H1 (cell line): ENCODE results near the gene PRICKLE2. TPM values are rescaled to one million over a fixed set of nuclear protein-coding genes. Genes with fewer than 3 reads are reported as not detected.

Experiments
- CTCF ChIA-PET: fragments of 300-600 bp; sonication (Branson Sonifier 250); formaldehyde crosslinking; loops from one replicate; lab custom pipeline; 2021; ENCODE audit not compliant: partially characterized antibody; lab: Charles Lee
- POLR2A ChIA-PET: fragments of 300-600 bp; sonication (Branson Sonifier 250); formaldehyde crosslinking; loops from one replicate; lab custom pipeline; 2021; ENCODE audit warnings: inconsistent platforms; ENCODE audit not compliant: partially characterized antibody; lab: Charles Lee
- DNase-seq, 2 experiments: peaks; one replicate each; pipeline versions ENCODE4 v3.0.0 to v3.0.0-alpha.2; 2010 to 2022; ENCODE audit warnings: low spot score in 2 of 2, low read depth in 1 of 2, mixed read lengths in 1 of 2
- FAIRE-seq: peaks from 2 replicates; lab custom pipeline; 2011; peaks lifted over from hg19 to GRCh38; lab: Jason Lieb, UNC
- H2AFZ ChIP-seq: 2 replicates; pipeline ENCODE4 v1.8.1; 2012; ENCODE audit warnings: low read length, inconsistent platforms
- H2AK5ac ChIP-seq: 2 replicates; pipeline ENCODE4 v1.6.1; 2013; ENCODE audit warnings: low read depth, low read length
- H2BK120ac ChIP-seq: replicated peaks from 2 replicates; pipeline ENCODE3; 2013; ENCODE audit warnings: low read depth, low read length, inconsistent platforms
- H2BK12ac ChIP-seq: 2 replicates; pipeline ENCODE4 v1.6.1; 2013; ENCODE audit warnings: low read depth, low read length
- H2BK15ac ChIP-seq: 2 replicates; pipeline ENCODE4 v1.6.1; 2013; ENCODE audit warnings: low read length
- H2BK20ac ChIP-seq: 2 replicates; pipeline ENCODE4 v1.6.1; 2013; ENCODE audit warnings: low read length
- H2BK5ac ChIP-seq: 2 replicates; pipeline ENCODE4 v1.6.1; 2013; ENCODE audit warnings: low read depth, low read length
- H3K14ac ChIP-seq: 2 replicates; pipeline ENCODE4 v1.6.1; 2013; ENCODE audit warnings: inconsistent platforms; ENCODE audit not compliant: insufficient read length
- H3K18ac ChIP-seq: 2 replicates; pipeline ENCODE4 v1.6.1; 2013; ENCODE audit warnings: low read length; ENCODE audit errors: extremely low read depth
- H3K23ac ChIP-seq: 2 replicates; pipeline ENCODE4 v1.6.1; 2013; ENCODE audit warnings: inconsistent platforms; ENCODE audit not compliant: insufficient read length
- H3K23me2 ChIP-seq: 2 replicates; pipeline ENCODE4 v1.6.1; 2013; ENCODE audit warnings: low read depth, low read length
- H3K27ac ChIP-seq: 2 replicates; pipeline ENCODE4 v1.6.1; 2011; ENCODE audit warnings: low read depth, low read length, inconsistent platforms
- H3K27me3 ChIP-seq, 4 experiments: replicated peaks in 1 of 4; 1 replicate in 1 of 4; 2 replicates in 3 of 4; pipeline versions ENCODE4 v1.6.1 to v1.8.1; 2011 to 2013; ENCODE audit warnings: low read length in 3 of 4, mild to moderate bottlenecking in 3 of 4, inconsistent platforms in 2 of 4, mixed read lengths in 2 of 4, moderate library complexity in 1 of 4; ENCODE audit not compliant: control insufficient read depth in 3 of 4, insufficient read depth in 3 of 4; ENCODE audit errors: extremely low read depth in 1 of 4
- H3K36me3 ChIP-seq, 4 experiments: 2 replicates each; pipeline versions ENCODE4 v1.6.1 to v1.8.1; 2011 to 2013; ENCODE audit warnings: mild to moderate bottlenecking in 4 of 4, low read length in 3 of 4, moderate library complexity in 2 of 4, control low read depth in 1 of 4, inconsistent platforms in 1 of 4; ENCODE audit not compliant: insufficient read depth in 4 of 4, control insufficient read depth in 2 of 4
- H3K4ac ChIP-seq: replicated peaks from 2 replicates; pipeline ENCODE3; 2013; ENCODE audit warnings: low read length, low read depth, mixed read lengths, inconsistent platforms; ENCODE audit not compliant: insufficient read length
- H3K4me1 ChIP-seq, 4 experiments: replicated peaks in 1 of 4; 1 replicate in 1 of 4; 2 replicates in 3 of 4; pipeline versions ENCODE4 v1.6.1 to v1.8.1; 2011 to 2013; ENCODE audit warnings: low read length in 3 of 4, inconsistent platforms in 2 of 4, mixed read lengths in 1 of 4; ENCODE audit not compliant: insufficient read depth in 4 of 4, control insufficient read depth in 3 of 4
- H3K4me2 ChIP-seq, 2 experiments: 2 replicates each; pipeline versions ENCODE4 v1.6.1 to v1.8.1; 2011 to 2013; ENCODE audit warnings: low read depth in 2 of 2, low read length in 2 of 2, control low read depth in 1 of 2, inconsistent platforms in 1 of 2, mild to moderate bottlenecking in 1 of 2; ENCODE audit not compliant: insufficient read depth in 1 of 2
- H3K4me3 ChIP-seq, 4 experiments: fragments of 200-600, 300-600 bp in 1 of 4; sonication (generic), shearing (Covaris generic), sonication (Bioruptor Twin) in 1 of 4; 2 replicates each; pipeline versions ENCODE4 v1.5.1 to v1.8.1; 2011 to 2016; ENCODE audit warnings: low read length in 4 of 4, low read depth in 3 of 4, control low read depth in 2 of 4, inconsistent platforms in 2 of 4, mild to moderate bottlenecking in 2 of 4, mixed read lengths in 1 of 4, moderate library complexity in 1 of 4; ENCODE audit not compliant: insufficient read depth in 2 of 4; ENCODE audit errors: extremely low read depth in 1 of 4
- H3K56ac ChIP-seq: replicated peaks from 2 replicates; pipeline ENCODE3; 2013; ENCODE audit warnings: low read depth, mild to moderate bottlenecking, mixed read lengths, low read length, inconsistent platforms; ENCODE audit not compliant: insufficient read length
- H3K79me1 ChIP-seq: 2 replicates; pipeline ENCODE4 v1.6.1; 2013; ENCODE audit warnings: low read depth, low read length, control low read depth
- H3K79me2 ChIP-seq, 2 experiments: 2 replicates each; pipeline versions ENCODE4 v1.6.1 to v1.8.1; 2012 to 2013; ENCODE audit warnings: low read length in 2 of 2, mild to moderate bottlenecking in 2 of 2, inconsistent platforms in 1 of 2; ENCODE audit not compliant: insufficient read depth in 2 of 2, control insufficient read depth in 1 of 2
- H3K9ac ChIP-seq, 4 experiments: replicated peaks in 1 of 4; 1 replicate in 1 of 4; 2 replicates in 3 of 4; pipeline versions ENCODE4 v1.6.1 to v1.8.1; 2011 to 2013; ENCODE audit warnings: low read depth in 3 of 4, low read length in 3 of 4, control low read depth in 2 of 4, mild to moderate bottlenecking in 2 of 4, moderate library complexity in 2 of 4, inconsistent platforms in 1 of 4; ENCODE audit errors: extremely low read depth in 1 of 4
- H3K9me3 ChIP-seq, 2 experiments: 2 replicates each; pipeline versions ENCODE4 v1.6.1 to v1.8.1; 2012 to 2013; ENCODE audit warnings: mild to moderate bottlenecking in 2 of 2, moderate library complexity in 2 of 2, control low read depth in 1 of 2, inconsistent platforms in 1 of 2, low read depth in 1 of 2, low read length in 1 of 2, mixed read lengths in 1 of 2; ENCODE audit not compliant: insufficient read depth in 2 of 2
- H4K20me1 ChIP-seq, 2 experiments: replicated peaks in 1 of 2; 2 replicates each; pipeline versions ENCODE3 to v1.8.1; 2011 to 2013; ENCODE audit warnings: inconsistent platforms in 2 of 2, low read length in 2 of 2, mild to moderate bottlenecking in 1 of 2; ENCODE audit not compliant: insufficient read depth in 2 of 2, control insufficient read depth in 1 of 2
- H4K5ac ChIP-seq: 2 replicates; pipeline ENCODE4 v1.6.1; 2013; ENCODE audit warnings: low read length, low read depth, mixed read lengths, inconsistent platforms; ENCODE audit not compliant: insufficient read length
- H4K8ac ChIP-seq: 2 replicates; pipeline ENCODE4 v1.8.0; 2013; ENCODE audit warnings: mild to moderate bottlenecking, moderate library complexity, low read length, inconsistent platforms; ENCODE audit not compliant: insufficient read depth; ENCODE audit errors: extremely low read depth
- H4K91ac ChIP-seq: replicated peaks from 2 replicates; pipeline ENCODE3; 2013; ENCODE audit warnings: low read length, mixed read lengths, inconsistent platforms; ENCODE audit not compliant: insufficient read length
- BRCA1 ChIP-seq: IDR thresholded peaks from 2 replicates; pipeline ENCODE4 v1.6.1; 2012; ENCODE audit warnings: low read depth, low read length, improper control_type of control experiment
- FOSL1 ChIP-seq: IDR thresholded peaks from 2 replicates; pipeline ENCODE4 v1.6.1; 2011; ENCODE audit warnings: mild to moderate bottlenecking, low read depth, low read length, moderate library complexity; ENCODE audit not compliant: insufficient read depth
- KDM4A ChIP-seq: IDR thresholded peaks from one replicate; pipeline ENCODE4 v1.7.1; 2012; ENCODE audit warnings: low read depth, mild to moderate bottlenecking, moderate library complexity, low read length, inconsistent platforms; ENCODE audit not compliant: severe bottlenecking
- RNF2 ChIP-seq: fragments of 200-900, 300-1000 bp; sonication (generic); IDR thresholded peaks from 2 replicates; pipeline ENCODE4 v1.7.1; 2016; ENCODE audit warnings: borderline replicate concordance, low read depth, mild to moderate bottlenecking, antibody characterized with exemption, low read length; ENCODE audit not compliant: poor library complexity, severe bottlenecking; ENCODE audit errors: missing control alignments
- SUZ12 ChIP-seq: fragments of 200-600 bp; sonication (generic); IDR thresholded peaks from 2 replicates; pipeline ENCODE4 v1.6.1; 2012; ENCODE audit warnings: mild to moderate bottlenecking, inconsistent platforms, low read length, moderate library complexity, mixed read lengths
- TAF7 ChIP-seq: optimal IDR thresholded peaks from 2 replicates; pipeline ENCODE3; 2011; ENCODE audit warnings: low read depth, mild to moderate bottlenecking, inconsistent platforms, low read length, moderate library complexity, borderline replicate concordance
- YY1 ChIP-seq: IDR thresholded peaks from 2 replicates; pipeline ENCODE4 v1.6.1; 2011; ENCODE audit warnings: low read depth, mild to moderate bottlenecking, low read length
- ZNF274 ChIP-seq: IDR thresholded peaks from 2 replicates; pipeline ENCODE4 v1.7.0; 2012; ENCODE audit warnings: low read length, borderline replicate concordance; ENCODE audit errors: extremely low read depth
- WGBS, 2 experiments: shearing (Covaris generic) in 1 of 2; methylation state at CpG; one replicate each; pipeline versions ENCODE4 v1.1.6 to v1.1.7; 2013 to 2015; ENCODE audit warnings: low lambda C conversion rate in 2 of 2, mixed read lengths in 2 of 2, inconsistent platforms in 1 of 2, low coverage in 1 of 2, missing lambda C conversion rate in 1 of 2; ENCODE audit not compliant: insufficient replicate concordance in 2 of 2, insufficient coverage in 1 of 2, insufficient read length in 1 of 2; ENCODE audit errors: extremely low coverage in 1 of 2, missing lambda C conversion rate in 1 of 2; 5-methylcytosine and 5-hydroxymethylcytosine counted together
- polyA plus RNA-seq, 7 experiments: library from polyadenylated mRNA; depleted of rRNA in 3 of 7; stranded (reverse) in 5 of 7; unstranded in 2 of 7; fragments of >200 nt in 5 of 7; fragments of 200-250 nt in 2 of 7; gene quantifications; 1 replicate in 5 of 7; 2 replicates in 1 of 7; 4 replicates in 1 of 7; pipeline versions ENCODE4 v1.2.1 to v1.2.3, GENCODE V29; 2011 to 2013; ENCODE audit warnings: missing spikeins in 2 of 7, mixed read lengths in 2 of 7
- total RNA-seq: library from RNA; stranded (reverse); fragmentation: NEBNext Ultra II Directional; extraction: Animal tissue kit (Norgen Biotek cat#: 25700); gene quantifications from 2 replicates; pipeline ENCODE4 v1.2.1, GENCODE V29; 2021
- TF ChIP-seq, protein P1 (sequence below): IDR thresholded peaks from 2 replicates; pipeline ENCODE4 v1.6.1; 2011; ENCODE audit warnings: low read depth, mild to moderate bottlenecking, low read length; ENCODE audit not compliant: insufficient read depth
- TF ChIP-seq, protein P2 (sequence below): IDR thresholded peaks from 2 replicates; pipeline ENCODE4 v1.6.1; 2012; ENCODE audit warnings: inconsistent platforms

The PRICKLE2 gene
- total and polyA plus RNA-seq, 2 of the 8 experiments (the other 6 are each of a cell fraction or from before 2014, with no cell fraction given), result 2.9 to 8.0 TPM

DNA sequence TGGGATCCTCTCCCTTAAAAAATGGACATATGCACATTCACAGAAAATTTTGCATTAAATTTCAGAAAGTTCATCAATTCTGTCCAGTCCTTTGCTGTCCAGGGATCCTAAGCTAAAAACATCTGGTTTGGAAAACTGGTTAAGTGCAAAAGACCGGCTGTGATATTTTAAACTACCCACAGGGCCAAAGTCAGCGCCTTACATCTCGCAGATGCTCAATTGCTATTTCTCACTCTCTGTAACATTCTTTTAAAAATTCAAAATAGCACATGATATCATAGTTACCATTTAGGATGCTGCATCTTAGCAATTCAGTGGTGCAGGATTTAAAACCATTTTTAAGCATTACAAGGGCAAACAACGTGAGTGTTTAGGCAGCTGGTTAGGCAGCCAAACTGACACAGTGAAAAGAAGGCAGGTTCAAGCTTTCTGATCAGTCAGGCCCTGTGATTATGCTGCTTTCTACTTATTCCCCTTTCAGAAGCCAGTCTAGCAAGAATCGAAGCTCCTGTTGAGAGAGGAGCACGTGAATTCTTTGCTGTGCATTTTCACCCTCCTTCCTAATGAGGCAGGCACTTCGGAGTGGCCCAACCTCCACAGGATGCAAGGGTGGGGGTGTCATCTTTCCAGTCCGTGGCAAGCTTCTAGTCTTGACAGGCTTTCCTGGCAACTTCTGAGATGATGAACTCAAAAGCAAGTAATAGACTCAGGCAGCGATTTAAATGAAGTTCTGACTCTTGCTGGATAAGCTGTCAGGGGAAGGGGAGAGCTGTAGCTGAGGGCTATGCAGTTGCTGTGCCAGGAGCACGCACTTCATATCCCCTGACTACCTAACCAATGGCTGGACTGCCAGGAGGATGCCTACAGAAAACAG is 8.8 kb downstream of the PRICKLE2 start:
- no peaks in the 10 kb centered on the region for H3K23me2 ChIP-seq
- H3K9ac ChIP-seq, result peak overlapping the region in 1 of 4 experiments; percentile 7; a peak in 1 of 7 replicates
- no peak overlapping the region for H2BK5ac ChIP-seq
- H2BK20ac ChIP-seq, result no peak overlapping the region
- no peak overlapping the region for H3K27ac ChIP-seq
- DNase-seq (no peak), FAIRE-seq (no peak)
- peaks cover 14 to 33% (median 23%) of the 10 kb centered on the region in 4 experiments; a peak in 6 of 7 replicates for H3K4me1 ChIP-seq
- H4K8ac ChIP-seq, result no peak overlapping the region
- no peak overlapping the region for H3K4me3 ChIP-seq
- H3K4me2 ChIP-seq, result peak overlapping the region; percentile 43 to 44; a peak in 2 of 4 replicates
- H3K36me3 ChIP-seq, result no peaks in the 10 kb centered on the region
- no peak overlapping the region for H3K18ac ChIP-seq
- no peak overlapping the region for H2BK12ac ChIP-seq
- ChIA-PET POLR2A (interaction anchor here (0.6 to 1.2 kb wide), 2 partner anchors 9 to 110 kb away, joined by 3 to 6 read pairs; no protein-coding TSS in a partner anchor), CTCF (interaction anchor here (0.9 to 4.5 kb wide), 6 partner anchors 10 to 186 kb away, joined by 3 to 23 read pairs (median 4); partner anchors contain the start of gene PRICKLE2)
- H3K23ac ChIP-seq, result no peak overlapping the region
- 55% methylated on average over 10 of the region's 10 CpGs; no CpG with 5 or more reads in 1 of the 2 experiments for WGBS, 2 experiments
- no peaks in the 10 kb centered on the region for H3K9me3 ChIP-seq
- no peak overlapping the region for H3K14ac ChIP-seq
- peaks cover 0 to 24% (median 9%) of the 10 kb centered on the region in 4 experiments; a peak in 4 of 7 replicates for H3K27me3 ChIP-seq
- no peak overlapping the region for H2BK15ac ChIP-seq
- no peak overlapping the region for H4K5ac ChIP-seq
- no peaks in the 10 kb centered on the region for H3K79me1 ChIP-seq
- no peak overlapping the region for H2AK5ac ChIP-seq
- H3K79me2 ChIP-seq, result no peaks in the 10 kb centered on the region
- H3K56ac ChIP-seq, result no peak overlapping the region
- no peak overlapping the region for H2BK120ac ChIP-seq
- no peak overlapping the region for H3K4ac ChIP-seq
- no peak overlapping the region for H4K91ac ChIP-seq
- no peak overlapping the region for H2AFZ ChIP-seq
- H4K20me1 ChIP-seq, result peaks cover 7 to 14% of the 10 kb centered on the region in 2 experiments
- TF ChIP-seq, protein P1, sequence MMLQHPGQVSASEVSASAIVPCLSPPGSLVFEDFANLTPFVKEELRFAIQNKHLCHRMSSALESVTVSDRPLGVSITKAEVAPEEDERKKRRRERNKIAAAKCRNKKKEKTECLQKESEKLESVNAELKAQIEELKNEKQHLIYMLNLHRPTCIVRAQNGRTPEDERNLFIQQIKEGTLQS, result no peak
- TF ChIP-seq YY1 (no peak), SUZ12 (no peak), ZNF274 (no peak), RNF2 (no peak), KDM4A (no peak), BRCA1 (no peak), TAF7 (no peak), FOSL1 (no peak)
- TF ChIP-seq, protein P2, sequence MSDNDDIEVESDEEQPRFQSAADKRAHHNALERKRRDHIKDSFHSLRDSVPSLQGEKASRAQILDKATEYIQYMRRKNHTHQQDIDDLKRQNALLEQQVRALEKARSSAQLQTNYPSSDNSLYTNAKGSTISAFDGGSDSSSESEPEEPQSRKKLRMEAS, result no peak
